ENCODE data around the gene HDAC7.

- TF ChIP-seq, protein P1, sequence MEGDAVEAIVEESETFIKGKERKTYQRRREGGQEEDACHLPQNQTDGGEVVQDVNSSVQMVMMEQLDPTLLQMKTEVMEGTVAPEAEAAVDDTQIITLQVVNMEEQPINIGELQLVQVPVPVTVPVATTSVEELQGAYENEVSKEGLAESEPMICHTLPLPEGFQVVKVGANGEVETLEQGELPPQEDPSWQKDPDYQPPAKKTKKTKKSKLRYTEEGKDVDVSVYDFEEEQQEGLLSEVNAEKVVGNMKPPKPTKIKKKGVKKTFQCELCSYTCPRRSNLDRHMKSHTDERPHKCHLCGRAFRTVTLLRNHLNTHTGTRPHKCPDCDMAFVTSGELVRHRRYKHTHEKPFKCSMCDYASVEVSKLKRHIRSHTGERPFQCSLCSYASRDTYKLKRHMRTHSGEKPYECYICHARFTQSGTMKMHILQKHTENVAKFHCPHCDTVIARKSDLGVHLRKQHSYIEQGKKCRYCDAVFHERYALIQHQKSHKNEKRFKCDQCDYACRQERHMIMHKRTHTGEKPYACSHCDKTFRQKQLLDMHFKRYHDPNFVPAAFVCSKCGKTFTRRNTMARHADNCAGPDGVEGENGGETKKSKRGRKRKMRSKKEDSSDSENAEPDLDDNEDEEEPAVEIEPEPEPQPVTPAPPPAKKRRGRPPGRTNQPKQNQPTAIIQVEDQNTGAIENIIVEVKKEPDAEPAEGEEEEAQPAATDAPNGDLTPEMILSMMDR (conservative IDR thresholded peaks at IDR 0.05; ENCODE audit: low read length), result no peak
- TF ChIP-seq EZH2phosphoT487 (IDR thresholded peaks at IDR 0.05; ENCODE audit: borderline replicate concordance), result no peak
Observed at GRCh38 chr12:47785036-47785886, 34.4 kb downstream of the HDAC7 start.
